Adrenal gland (tissue), 12 donors: Measurements from ENCODE around the gene HLCS. TPM values are rescaled to one million over a fixed set of nuclear protein-coding genes. Genes with fewer than 3 reads are reported as not detected.

Source experiments
- DNase-seq, 7 donors: peaks; one replicate each; pipeline ENCODE4 v3.0.0-alpha.2; 2019 to 2020
- H3K27ac ChIP-seq, 5 donors: fragments of 200-600 bp; sonication (generic) in 4 of 5; 1 replicate in 3 of 5; 2 replicates in 2 of 5; pipeline versions ENCODE4 v1.5.1 to v1.8.0; 2016 to 2020; ENCODE audit warnings: mild to moderate bottlenecking in 1 of 5
- H3K27me3 ChIP-seq: fragments of 200-600 bp; 2 replicates; pipeline ENCODE4 v1.8.0; 2021
- H3K36me3 ChIP-seq, 2 donors: fragments of 200-600 bp; replicated peaks in 1 of 2; 1 replicate in 1 of 2; 2 replicates in 1 of 2; pipeline versions ENCODE4 v1.5.1 to v1.8.0; 2018 to 2022
- H3K4me1 ChIP-seq, 2 donors: fragments of 200-600 bp; replicated peaks in 1 of 2; 1 replicate in 1 of 2; 2 replicates in 1 of 2; pipeline versions ENCODE4 v1.5.1 to v1.8.0; 2018 to 2021
- H3K4me3 ChIP-seq, 4 donors: fragments of 200-600 bp; sonication (generic) in 3 of 4; one replicate each; pipeline ENCODE4 v1.5.1; 2016 to 2018
- H3K9me3 ChIP-seq, 3 donors: fragments of 200-600 bp; sonication (generic) in 1 of 3; replicated peaks in 1 of 3; 1 replicate in 2 of 3; 2 replicates in 1 of 3; pipeline versions ENCODE4 v1.5.1 to v1.8.0; 2016 to 2021
- POLR2A ChIP-seq, 2 donors: fragments of 450-650 bp; IDR thresholded peaks; one replicate each; pipeline ENCODE4 v1.6.1; 2017; ENCODE audit warnings: antibody characterized with exemption in 2 of 2, mild to moderate bottlenecking in 2 of 2, moderate library complexity in 1 of 2
- WGBS, 4 donors: extraction: QIAGEN DNeasy Blood & Tissue Kit in 2 of 4; methylation state at CpG; one replicate each; pipeline versions ENCODE4 v1.1.5 to v1.1.7; 2013 to 2017; 5-methylcytosine and 5-hydroxymethylcytosine counted together
- intact Hi-C, 2 donors: fragments of 100-400 bp; cut with DNase I; formaldehyde crosslinking; loops; one replicate each; pipeline versions ENCODE4 v1.14.1 to v1.15.0; 2022 to 2023
- polyA plus RNA-seq, 3 donors: library from polyadenylated mRNA; stranded (reverse); fragments of 200-250 nt in 2 of 3; fragments of 350-450 nt in 1 of 3; fragmentation: Illumina TruSeq in 1 of 3; extraction: RNeasy Lipid Tissue Mini Kit (QIAGEN cat#74804) in 1 of 3; gene quantifications; one replicate each; pipeline ENCODE4 v1.2.3, GENCODE V29; 2013 to 2014
- total RNA-seq, 9 donors: library from RNA; depleted of rRNA in 4 of 9; stranded (reverse); fragments of >200 nt in 4 of 9; fragments of 120-200 nt in 1 of 9; fragmentation: NEBNext Ultra II Directional in 1 of 9; extraction: Animal tissue kit (Norgen Biotek cat#: 25700) in 1 of 9; gene quantifications; one replicate each; pipeline versions ENCODE4 v1.1.0 to v1.2.4, GENCODE V29; 2013 to 2023
- TF ChIP-seq, protein P1 (sequence below), 6 experiments: fragments of 450-650 bp in 4 of 6; fragments of 200-600 bp in 2 of 6; sonication (generic) in 1 of 6; IDR thresholded peaks; 1 replicate in 5 of 6; 2 replicates in 1 of 6; pipeline versions ENCODE4 v1.5.1 to v1.8.0; 2016 to 2021; ENCODE audit warnings: antibody characterized with exemption in 6 of 6, mild to moderate bottlenecking in 2 of 6, moderate library complexity in 1 of 6
- donor health status: healthy with polysubstance abuse.
- donor health status: Bipolar disorder and iron deficiency.
- donor health status: DM: yes; HTN: yes; CAD: no.
- donor health status: DM: no; HTN: no; CAD: no.
- donor health status: DM: no; HTN: no; CAD: no.
- donor health status: DM: yes; HTN: yes; CAD: no.

The HLCS gene
- total and polyA plus RNA-seq, 12 donors = 4.4 to 34.4 (median 19.8) TPM

DNA sequence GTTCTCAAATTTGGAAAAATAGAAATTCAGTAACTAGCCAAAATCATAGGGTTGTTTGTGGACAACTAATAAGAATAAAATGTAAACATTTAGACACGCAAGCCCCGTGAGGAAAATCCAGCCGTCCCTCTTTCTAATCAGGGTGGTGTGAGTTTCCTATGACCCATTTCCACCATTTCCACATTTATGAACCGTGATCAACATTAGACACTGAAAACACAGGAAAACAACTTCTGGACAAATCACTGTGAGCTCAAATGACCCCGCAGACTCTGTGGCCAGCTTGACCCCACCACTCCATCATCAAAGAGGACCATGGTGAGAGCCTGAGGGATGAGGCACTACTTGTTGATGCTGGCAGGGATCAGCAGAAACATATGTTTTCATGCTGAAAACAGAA is 166.6 kb downstream of the HLCS start:
- 89 to 96% (median 96%) methylated on average over 5 of the region's 5 CpGs for WGBS, 4 donors
- intact Hi-C loops = no loop called here

DNA sequence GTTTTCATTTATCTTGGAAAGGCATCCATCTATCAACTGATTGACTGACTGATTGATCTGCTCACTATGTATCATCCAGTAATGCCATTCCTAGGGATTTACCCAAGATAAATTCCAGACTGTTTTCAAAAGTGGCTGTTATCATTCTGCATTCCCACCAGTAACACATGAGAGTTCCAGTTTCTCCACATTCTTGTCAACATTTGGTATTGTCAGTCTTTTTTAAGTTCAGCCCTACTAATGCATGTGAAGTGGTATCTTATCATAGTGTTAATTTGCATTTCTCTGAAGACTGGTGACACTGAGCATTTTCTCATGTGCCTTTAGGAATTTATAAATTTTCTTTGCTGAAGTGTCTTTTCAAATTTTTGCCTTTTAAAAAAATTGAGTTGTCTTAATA is 168.0 kb downstream of the HLCS start:
- Histone ChIP-seq H3K9me3 (no peaks in the 10 kb centered on the region), H3K27ac (no peak overlapping the region), H3K36me3 (no peaks in the 10 kb centered on the region), H3K4me1 (no peaks in the 10 kb centered on the region), H3K27me3 (no peaks in the 10 kb centered on the region), H3K4me3 (no peak overlapping the region)
- no peak for DNase-seq
- TF ChIP-seq, protein P1, sequence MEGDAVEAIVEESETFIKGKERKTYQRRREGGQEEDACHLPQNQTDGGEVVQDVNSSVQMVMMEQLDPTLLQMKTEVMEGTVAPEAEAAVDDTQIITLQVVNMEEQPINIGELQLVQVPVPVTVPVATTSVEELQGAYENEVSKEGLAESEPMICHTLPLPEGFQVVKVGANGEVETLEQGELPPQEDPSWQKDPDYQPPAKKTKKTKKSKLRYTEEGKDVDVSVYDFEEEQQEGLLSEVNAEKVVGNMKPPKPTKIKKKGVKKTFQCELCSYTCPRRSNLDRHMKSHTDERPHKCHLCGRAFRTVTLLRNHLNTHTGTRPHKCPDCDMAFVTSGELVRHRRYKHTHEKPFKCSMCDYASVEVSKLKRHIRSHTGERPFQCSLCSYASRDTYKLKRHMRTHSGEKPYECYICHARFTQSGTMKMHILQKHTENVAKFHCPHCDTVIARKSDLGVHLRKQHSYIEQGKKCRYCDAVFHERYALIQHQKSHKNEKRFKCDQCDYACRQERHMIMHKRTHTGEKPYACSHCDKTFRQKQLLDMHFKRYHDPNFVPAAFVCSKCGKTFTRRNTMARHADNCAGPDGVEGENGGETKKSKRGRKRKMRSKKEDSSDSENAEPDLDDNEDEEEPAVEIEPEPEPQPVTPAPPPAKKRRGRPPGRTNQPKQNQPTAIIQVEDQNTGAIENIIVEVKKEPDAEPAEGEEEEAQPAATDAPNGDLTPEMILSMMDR (IDR thresholded peaks at IDR 0.05) = no peak
- no peak for TF ChIP-seq POLR2A (IDR thresholded peaks at IDR 0.05)
- intact Hi-C loops = no loop called here

More for the DNA sequence above, 166.6 kb downstream of the HLCS start:
- Histone ChIP-seq H3K36me3 (no peaks in the 10 kb centered on the region), H3K4me1 (no peaks in the 10 kb centered on the region), H3K27ac (no peak overlapping the region), H3K9me3 (no peaks in the 10 kb centered on the region), H3K4me3 (no peak overlapping the region), H3K27me3 (no peaks in the 10 kb centered on the region)
- no peak for DNase-seq
- TF ChIP-seq, protein P1 (IDR thresholded peaks at IDR 0.05) = no peak
- TF ChIP-seq POLR2A (IDR thresholded peaks at IDR 0.05) = no peak

DNA sequence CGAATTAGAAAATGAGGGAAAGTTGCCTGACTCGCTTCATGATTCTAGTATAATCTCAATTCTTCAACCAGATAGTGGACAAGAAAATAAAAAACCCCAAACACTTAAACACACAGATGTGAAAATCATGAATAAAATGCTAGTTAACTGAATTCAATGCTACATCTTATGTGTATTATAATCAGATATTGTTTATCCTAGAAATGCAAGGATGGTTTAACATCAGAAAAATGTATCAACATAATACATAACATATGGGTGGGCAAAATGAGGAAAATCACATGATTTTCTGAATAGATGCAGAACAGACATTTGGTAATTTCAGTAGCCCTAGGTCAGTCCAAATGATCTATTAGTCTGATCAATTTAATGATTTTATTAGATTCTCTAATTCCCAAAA is 170.4 kb downstream of the HLCS start:
- H3K9me3 ChIP-seq = no peaks in the 10 kb centered on the region
- no peaks in the 10 kb centered on the region for H3K4me1 ChIP-seq

DNA sequence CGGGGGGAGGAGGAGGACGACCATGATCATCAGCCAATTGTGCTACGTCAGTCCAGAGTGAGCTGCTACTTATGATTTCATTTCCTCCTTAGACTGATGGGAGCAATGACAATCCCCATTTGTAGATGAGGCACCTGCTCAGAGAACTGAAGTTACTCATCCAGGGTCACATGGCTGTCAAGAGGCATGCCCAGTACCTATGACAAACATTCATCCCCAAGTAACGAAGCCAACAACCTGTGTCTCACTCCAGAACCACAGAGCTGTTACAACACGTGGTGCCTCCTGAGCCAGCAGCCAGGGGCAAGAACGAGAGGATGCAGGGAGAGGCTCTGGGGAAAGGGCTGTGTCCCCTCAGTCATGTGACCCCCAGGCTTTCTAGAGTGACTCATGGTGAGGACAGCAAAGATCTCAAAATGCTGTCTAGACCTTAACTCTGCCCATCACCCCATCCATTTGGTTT is 173.9 kb downstream of the HLCS start:
- H3K9me3 ChIP-seq = no peaks in the 10 kb centered on the region
- H3K4me3 ChIP-seq = no peak overlapping the region
- intact Hi-C loops = no loop called here
- 58 to 79% (median 67%) methylated on average over 5 to 6 of the region's 6 CpGs for WGBS, 4 donors
- no peaks in the 10 kb centered on the region for H3K27me3 ChIP-seq
- H3K4me1 ChIP-seq = no peaks in the 10 kb centered on the region
- peak in 3 of 7 donors; percentile 7 to 50 (median 35) for DNase-seq
- no peak for TF ChIP-seq POLR2A (IDR thresholded peaks at IDR 0.05)
- TF ChIP-seq, protein P1 (IDR thresholded peaks at IDR 0.05) = no peak
- no peak overlapping the region for H3K27ac ChIP-seq
- no peaks in the 10 kb centered on the region for H3K36me3 ChIP-seq

More for the DNA sequence above, 170.4 kb downstream of the HLCS start:
- 90 to 94% (median 91%) methylated on average over 2 of the region's 2 CpGs for WGBS, 4 donors
- H3K36me3 ChIP-seq = no peaks in the 10 kb centered on the region
- TF ChIP-seq POLR2A (IDR thresholded peaks at IDR 0.05) = no peak
- TF ChIP-seq, protein P1 (IDR thresholded peaks at IDR 0.05) = no peak
- intact Hi-C loops = no loop called here
- no peak overlapping the region for H3K27ac ChIP-seq
- no peak overlapping the region for H3K4me3 ChIP-seq
- no peak for DNase-seq
- no peaks in the 10 kb centered on the region for H3K27me3 ChIP-seq
